ENCODE measurements around the gene SLC22A13. TPM values are rescaled to one million over a fixed set of nuclear protein-coding genes. Genes with fewer than 3 reads are reported as not detected.
"Not testable (repeated sequence)": the region's sequence is repeated elsewhere in the genome, so short reads cannot be mapped to it uniquely, and the experiment has no call there.

Gene SLC22A13
- total RNA-seq, 1 donor from 2014 or later, result 0.32 TPM

DNA sequence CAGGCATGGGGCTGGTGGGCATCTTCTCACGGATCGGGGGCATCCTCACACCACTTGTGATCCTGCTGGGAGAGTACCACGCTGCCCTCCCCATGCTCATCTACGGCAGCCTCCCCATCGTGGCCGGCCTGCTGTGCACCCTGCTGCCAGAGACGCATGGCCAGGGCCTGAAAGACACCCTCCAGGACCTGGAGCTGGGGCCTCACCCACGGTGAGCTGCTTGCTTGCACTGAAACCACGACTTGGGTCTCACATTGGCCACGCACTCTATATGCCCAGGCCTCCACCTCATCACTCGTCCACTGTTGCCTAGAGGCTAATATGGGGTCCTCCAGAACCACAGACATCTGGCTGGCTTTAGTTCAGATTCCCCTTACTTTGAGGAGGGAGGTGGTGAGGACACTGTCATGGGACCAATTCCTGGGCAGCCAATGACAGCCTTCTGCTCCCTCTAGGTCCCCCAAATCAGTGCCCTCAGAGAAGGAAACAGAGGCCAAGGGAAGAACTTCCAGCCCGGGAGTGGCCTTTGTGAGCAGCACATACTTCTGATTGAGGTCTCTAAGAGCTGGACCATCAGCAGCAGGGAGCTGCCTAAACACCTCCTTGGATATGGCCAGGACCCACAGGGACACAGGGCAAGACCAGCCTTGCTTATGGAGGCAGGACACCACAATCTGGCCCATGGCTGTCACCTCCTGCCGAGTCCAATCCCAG, 11.5 kb downstream of the SLC22A13 start:
- no peaks in the 10 kb centered on the region for H3K4me1 ChIP-seq
- no peak overlapping the region for H3K4me3 ChIP-seq
- DNase-seq (no peak), ATAC-seq (no peak)
- intact Hi-C loops (cut with DNase I), result no loop called here
- TF ChIP-seq, protein P1, sequence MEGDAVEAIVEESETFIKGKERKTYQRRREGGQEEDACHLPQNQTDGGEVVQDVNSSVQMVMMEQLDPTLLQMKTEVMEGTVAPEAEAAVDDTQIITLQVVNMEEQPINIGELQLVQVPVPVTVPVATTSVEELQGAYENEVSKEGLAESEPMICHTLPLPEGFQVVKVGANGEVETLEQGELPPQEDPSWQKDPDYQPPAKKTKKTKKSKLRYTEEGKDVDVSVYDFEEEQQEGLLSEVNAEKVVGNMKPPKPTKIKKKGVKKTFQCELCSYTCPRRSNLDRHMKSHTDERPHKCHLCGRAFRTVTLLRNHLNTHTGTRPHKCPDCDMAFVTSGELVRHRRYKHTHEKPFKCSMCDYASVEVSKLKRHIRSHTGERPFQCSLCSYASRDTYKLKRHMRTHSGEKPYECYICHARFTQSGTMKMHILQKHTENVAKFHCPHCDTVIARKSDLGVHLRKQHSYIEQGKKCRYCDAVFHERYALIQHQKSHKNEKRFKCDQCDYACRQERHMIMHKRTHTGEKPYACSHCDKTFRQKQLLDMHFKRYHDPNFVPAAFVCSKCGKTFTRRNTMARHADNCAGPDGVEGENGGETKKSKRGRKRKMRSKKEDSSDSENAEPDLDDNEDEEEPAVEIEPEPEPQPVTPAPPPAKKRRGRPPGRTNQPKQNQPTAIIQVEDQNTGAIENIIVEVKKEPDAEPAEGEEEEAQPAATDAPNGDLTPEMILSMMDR (IDR thresholded peaks at IDR 0.05), result no peak
- H3K36me3 ChIP-seq, result no peaks in the 10 kb centered on the region
- no peak overlapping the region for H3K27ac ChIP-seq
- no peaks in the 10 kb centered on the region for H3K27me3 ChIP-seq (ENCODE audit: low read depth)
- no peaks in the 10 kb centered on the region for H3K9me3 ChIP-seq

DNA sequence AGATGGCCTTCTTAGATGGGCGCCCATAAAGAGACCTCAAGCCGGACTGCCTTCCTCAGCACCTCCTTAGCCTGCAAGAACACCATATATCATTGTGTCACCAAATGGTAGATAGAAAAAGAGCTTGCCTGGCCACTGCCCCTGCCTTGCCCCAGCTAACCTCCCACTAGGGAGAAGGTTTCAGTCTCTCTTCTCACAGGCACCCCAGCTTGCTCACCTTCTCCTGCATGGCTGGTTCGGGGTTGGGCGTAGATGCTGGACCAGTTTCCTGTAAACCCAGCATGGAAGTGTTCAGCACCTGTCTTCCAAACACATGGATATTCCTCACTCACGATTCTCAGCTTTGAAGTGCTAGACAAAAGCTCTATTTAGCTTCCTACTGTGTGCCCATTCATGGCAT, 13.2 kb downstream of the SLC22A13 start:
- TF ChIP-seq, protein P1 (IDR thresholded peaks at IDR 0.05), result no peak
- ATAC-seq (no peak), DNase-seq (no peak)
- H3K4me1 ChIP-seq, result no peaks in the 10 kb centered on the region
- intact Hi-C loops (cut with DNase I), result no loop called here
- H3K4me3 ChIP-seq, result no peak overlapping the region
- H3K9me3 ChIP-seq, result no peaks in the 10 kb centered on the region
- H3K27me3 ChIP-seq (ENCODE audit: low read depth), result no peaks in the 10 kb centered on the region
- no peak overlapping the region for H3K27ac ChIP-seq
- H3K36me3 ChIP-seq, result no peaks in the 10 kb centered on the region

GRCh38 chr3:38281895-38282686, 16.5 kb downstream of the SLC22A13 start, which contains the start of gene SLC22A14:
Gene SLC22A14 (plus strand): TSS chr3:38282294. CDS start chr3:38306027, 23,733 bp downstream.
- intact Hi-C loops (cut with DNase I), result no loop called here

DNA sequence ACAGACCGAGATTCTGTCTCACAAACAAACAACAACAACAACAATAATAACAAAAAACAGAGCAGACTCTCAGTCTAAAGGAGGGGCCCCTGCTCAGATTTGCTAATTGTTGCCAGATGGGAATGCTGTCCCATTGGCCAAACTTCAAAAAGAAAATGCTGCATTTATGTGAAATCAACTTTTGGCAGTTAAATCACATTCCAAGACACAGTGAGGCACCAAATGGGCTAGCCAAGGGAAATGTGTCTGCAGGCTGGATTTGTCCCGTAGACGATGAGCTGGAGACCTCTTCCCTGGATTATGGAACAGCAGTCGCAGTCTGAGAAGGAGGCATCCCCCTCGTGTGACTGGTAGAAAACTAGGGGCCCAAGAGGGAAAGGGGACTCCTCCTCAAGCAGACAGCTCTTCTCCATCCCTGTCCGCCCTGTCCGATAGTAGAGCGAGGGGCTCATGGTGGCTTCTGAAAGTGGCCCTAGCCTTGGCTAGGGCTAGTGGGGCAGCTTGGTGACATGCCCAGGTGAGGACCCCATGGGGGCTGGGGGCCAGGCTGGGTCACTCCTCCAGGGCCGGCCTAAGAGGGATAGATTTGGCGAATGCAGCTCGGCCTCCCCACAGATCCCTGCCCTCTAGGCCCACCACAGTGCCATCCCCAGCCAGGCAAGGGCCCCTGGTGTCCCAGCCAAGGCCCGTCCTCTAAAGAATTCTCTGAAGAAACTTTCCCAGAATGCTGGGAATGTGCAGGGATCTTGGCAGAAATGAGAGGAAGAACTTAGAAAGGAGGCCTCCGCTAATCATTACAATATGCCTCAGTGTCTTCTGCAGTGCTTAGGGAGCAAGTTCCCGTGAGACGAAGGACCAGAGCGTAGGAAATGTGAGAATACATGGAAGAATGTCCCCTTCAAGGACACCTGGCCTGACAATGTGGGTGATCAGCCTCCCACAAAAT, 18.5 kb downstream of the SLC22A13 start:
- H3K9me3 ChIP-seq, result no peaks in the 10 kb centered on the region
- intact Hi-C loops (cut with DNase I), result no loop called here
- no peaks in the 10 kb centered on the region for H3K27me3 ChIP-seq (ENCODE audit: low read depth)
- DNase-seq (no peak), ATAC-seq (peak in 1 of 2 donors; percentile 23)
- TF ChIP-seq, protein P1 (IDR thresholded peaks at IDR 0.05), result no peak
- no peaks in the 10 kb centered on the region for H3K4me1 ChIP-seq
- no peak overlapping the region for H3K27ac ChIP-seq
- no peak overlapping the region for H3K4me3 ChIP-seq
- H3K36me3 ChIP-seq, result no peaks in the 10 kb centered on the region

More at GRCh38 chr3:38281895-38282686, 16.5 kb downstream of the SLC22A13 start, which contains the start of gene SLC22A14:
- Histone ChIP-seq H3K9me3 (no peaks in the 10 kb centered on the region), H3K4me3 (no peak within 1 kb of the TSS), H3K27me3 (ENCODE audit: low read depth) (no peaks in the 10 kb centered on the region), H3K4me1 (no peaks in the 10 kb centered on the region), H3K36me3 (no peaks in the 10 kb centered on the region), H3K27ac (no peak within 1 kb of the TSS)
- DNase-seq (no peak), ATAC-seq (no peak)
- TF ChIP-seq, protein P1 (IDR thresholded peaks at IDR 0.05), result no peak

DNA sequence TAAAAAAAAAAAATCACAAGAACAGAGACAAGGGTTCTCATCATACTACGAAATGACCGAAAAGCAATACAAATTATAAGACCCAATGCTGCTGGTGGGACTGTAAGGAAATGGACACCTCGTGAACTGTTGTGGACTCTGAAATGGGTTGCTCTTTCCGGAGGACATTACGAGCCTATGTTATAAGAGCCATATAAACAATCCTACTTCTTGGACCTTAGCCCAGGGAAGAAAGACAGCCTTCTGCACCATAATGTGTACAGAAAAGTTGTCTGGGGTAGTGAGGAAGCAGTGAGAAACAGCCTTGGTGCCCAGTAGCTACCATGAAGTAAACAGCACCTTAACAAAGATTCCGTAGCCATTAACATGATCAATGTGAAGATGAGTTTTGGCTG, 19.1 kb downstream of the SLC22A13 start:
- Histone ChIP-seq H3K27me3 (ENCODE audit: low read depth) (no peaks in the 10 kb centered on the region), H3K4me3 (no peak overlapping the region), H3K9me3 (no peaks in the 10 kb centered on the region), H3K27ac (no peak overlapping the region), H3K4me1 (no peaks in the 10 kb centered on the region), H3K36me3 (no peaks in the 10 kb centered on the region)
- ATAC-seq, result no peak
- no peak for DNase-seq
- intact Hi-C loops (cut with DNase I), result no loop called here
- TF ChIP-seq, protein P1 (IDR thresholded peaks at IDR 0.05), result no peak

GRCh38 chr3:38289286-38290217, 23.9 kb downstream of the SLC22A13 start:
- H3K4me1 ChIP-seq; H3K27me3 ChIP-seq (ENCODE audit: low read depth); H3K36me3 ChIP-seq; H3K4me3 ChIP-seq; DNase-seq; ATAC-seq; H3K27ac ChIP-seq; intact Hi-C loops (cut with DNase I); H3K9me3 ChIP-seq: not testable (repeated sequence)

DNA sequence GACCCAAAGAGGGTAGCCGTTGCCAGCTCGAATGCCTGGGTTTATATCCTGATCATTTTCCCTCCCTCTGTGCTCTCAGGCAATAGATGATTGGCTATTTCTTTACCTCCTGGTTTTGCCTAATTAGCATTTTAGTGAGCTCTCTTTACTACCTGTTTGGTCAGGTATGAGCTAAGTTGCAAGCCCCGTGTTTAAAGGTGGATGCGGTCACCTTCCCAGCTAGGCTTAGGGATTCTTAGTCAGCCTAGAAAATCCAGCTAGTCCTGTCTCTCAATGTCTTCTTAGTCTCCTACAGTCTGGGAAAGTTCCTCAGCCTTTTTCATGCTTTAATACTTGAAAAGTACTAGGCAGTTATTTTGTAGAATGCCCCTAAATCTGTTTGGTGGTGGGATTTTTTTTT, 31.4 kb downstream of the SLC22A13 start:
- H3K36me3 ChIP-seq; DNase-seq; ATAC-seq; H3K27ac ChIP-seq; H3K27me3 ChIP-seq (ENCODE audit: low read depth); H3K4me3 ChIP-seq; H3K9me3 ChIP-seq; H3K4me1 ChIP-seq; intact Hi-C loops (cut with DNase I): not testable (repeated sequence)
